ENCODE measurements around the gene RPL41. TPM values are rescaled to one million over a fixed set of nuclear protein-coding genes. Genes with fewer than 3 reads are reported as not detected.

RPL41 gene
- total and polyA plus RNA-seq, 11 donors, result 533 to 4,466 (median 1,999) TPM

DNA sequence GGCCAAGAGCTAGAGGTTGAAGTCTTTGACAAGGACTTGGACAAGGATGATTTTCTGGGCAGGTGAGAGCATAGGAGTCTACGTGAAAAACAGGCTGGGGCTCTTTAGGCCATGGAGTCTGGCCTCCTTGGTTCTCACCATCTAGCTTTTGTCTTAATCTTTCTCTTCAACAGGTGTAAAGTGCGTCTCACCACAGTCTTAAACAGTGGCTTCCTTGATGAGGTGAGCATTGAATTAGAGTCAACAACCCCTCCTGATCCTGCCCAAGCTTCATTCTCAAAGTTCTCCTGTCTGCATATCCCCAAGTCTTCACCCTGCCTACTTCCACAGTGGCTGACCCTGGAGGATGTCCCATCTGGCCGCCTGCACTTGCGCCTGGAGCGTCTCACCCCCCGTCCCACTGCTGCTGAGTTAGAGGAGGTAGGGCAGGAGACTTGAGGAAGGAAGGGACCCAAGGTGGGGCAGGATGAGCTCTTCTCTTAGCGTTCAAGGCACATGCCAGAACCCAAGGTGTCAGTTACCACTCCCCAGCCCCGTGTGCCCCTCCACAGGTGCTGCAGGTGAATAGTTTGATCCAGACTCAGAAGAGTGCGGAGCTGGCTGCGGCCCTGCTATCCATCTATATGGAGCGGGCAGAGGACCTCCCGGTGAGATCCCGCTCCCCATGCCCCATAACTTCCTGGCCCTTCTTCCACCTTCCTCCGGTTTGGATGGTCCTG, 21.6 kb downstream of the RPL41 start:
- WGBS, 4 donors, result 90 to 94% (median 94%) methylated on average over 14 of the region's 14 CpGs
- H3K4me3 ChIP-seq, result no peak overlapping the region
- TF ChIP-seq, protein P1, sequence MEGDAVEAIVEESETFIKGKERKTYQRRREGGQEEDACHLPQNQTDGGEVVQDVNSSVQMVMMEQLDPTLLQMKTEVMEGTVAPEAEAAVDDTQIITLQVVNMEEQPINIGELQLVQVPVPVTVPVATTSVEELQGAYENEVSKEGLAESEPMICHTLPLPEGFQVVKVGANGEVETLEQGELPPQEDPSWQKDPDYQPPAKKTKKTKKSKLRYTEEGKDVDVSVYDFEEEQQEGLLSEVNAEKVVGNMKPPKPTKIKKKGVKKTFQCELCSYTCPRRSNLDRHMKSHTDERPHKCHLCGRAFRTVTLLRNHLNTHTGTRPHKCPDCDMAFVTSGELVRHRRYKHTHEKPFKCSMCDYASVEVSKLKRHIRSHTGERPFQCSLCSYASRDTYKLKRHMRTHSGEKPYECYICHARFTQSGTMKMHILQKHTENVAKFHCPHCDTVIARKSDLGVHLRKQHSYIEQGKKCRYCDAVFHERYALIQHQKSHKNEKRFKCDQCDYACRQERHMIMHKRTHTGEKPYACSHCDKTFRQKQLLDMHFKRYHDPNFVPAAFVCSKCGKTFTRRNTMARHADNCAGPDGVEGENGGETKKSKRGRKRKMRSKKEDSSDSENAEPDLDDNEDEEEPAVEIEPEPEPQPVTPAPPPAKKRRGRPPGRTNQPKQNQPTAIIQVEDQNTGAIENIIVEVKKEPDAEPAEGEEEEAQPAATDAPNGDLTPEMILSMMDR (IDR thresholded peaks at IDR 0.05), result no peak
- TF ChIP-seq POLR2A (IDR thresholded peaks at IDR 0.05), result no peak
- no peaks in the 10 kb centered on the region for H3K27me3 ChIP-seq
- H3K27ac ChIP-seq, result no peak overlapping the region
- H3K9me3 ChIP-seq, result no peaks in the 10 kb centered on the region
- peaks cover 0 to 16% (median under 1%) of the 10 kb centered on the region in 12 donors for H3K4me1 ChIP-seq
- intact Hi-C loops (cut with DNase I), result no loop called here
- no peak for ATAC-seq
- H3K36me3 ChIP-seq, result peaks cover 0 to 100% (median 98%) of the 10 kb centered on the region in 9 donors
- DNase-seq, result no peak

DNA sequence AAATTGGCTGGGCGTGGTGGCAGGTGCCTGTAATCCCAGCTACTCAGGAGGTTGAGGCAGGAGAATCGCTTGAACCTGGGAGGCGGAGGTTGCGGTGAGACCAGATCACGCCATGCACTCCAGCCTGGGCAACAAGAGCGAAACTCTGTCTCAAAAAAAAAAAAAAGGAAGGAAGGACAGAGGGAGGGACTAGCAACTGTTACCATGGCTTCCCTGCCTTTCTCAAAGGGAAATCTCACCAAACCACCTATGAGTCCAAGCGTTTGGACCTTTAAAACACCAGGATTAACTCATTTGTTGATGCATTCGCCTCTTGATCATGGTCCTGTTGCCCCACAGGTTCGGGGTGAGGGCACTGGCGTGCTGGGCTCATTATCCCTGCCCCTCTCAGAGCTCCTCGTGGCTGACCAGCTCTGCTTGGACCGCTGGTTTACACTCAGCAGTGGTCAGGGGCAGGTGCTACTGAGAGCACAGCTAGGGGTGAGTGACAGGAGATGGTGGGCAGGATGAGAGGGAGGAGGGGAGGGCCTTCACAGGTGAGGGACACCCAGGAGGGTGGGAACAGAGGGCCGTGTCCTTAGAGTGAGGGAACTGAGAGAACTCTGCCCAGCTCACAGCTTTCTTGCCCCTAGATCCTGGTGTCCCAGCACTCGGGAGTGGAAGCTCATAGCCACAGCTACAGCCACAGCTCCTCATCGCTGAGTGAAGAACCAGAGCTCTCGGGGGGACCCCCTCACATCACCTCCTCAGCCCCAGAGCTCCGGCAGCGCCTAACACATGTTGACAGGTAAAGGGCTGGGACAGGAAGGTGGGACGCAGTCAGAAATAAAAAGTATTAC, 25.7 kb downstream of the RPL41 start:
- H3K27ac ChIP-seq, result peak overlapping the region in 9 of 12 donors; percentile 0 to 84 (median 82)
- H3K27me3 ChIP-seq, result no peaks in the 10 kb centered on the region
- H3K4me3 ChIP-seq, result no peak overlapping the region
- peaks cover 0 to 3% (median 0%) of the 10 kb centered on the region in 12 donors for H3K9me3 ChIP-seq
- 88 to 92% (median 91%) methylated on average over 19 of the region's 19 CpGs for WGBS, 4 donors
- TF ChIP-seq, protein P1 (IDR thresholded peaks at IDR 0.05), result no peak
- TF ChIP-seq POLR2A (IDR thresholded peaks at IDR 0.05), result no peak
- DNase-seq (no peak), ATAC-seq (no peak)
- H3K36me3 ChIP-seq, result peaks cover 0 to 82% (median 80%) of the 10 kb centered on the region in 9 donors
- H3K4me1 ChIP-seq, result peaks cover 3 to 43% (median 16%) of the 10 kb centered on the region in 12 donors
- intact Hi-C loops (cut with DNase I), result no loop called here

- Histone ChIP-seq H3K27ac (peak overlapping the region; percentile 68 to 88 (median 82)), H3K27me3 (no peaks in the 10 kb centered on the region), H3K4me1 (peaks cover 3 to 46% (median 18%) of the 10 kb centered on the region in 12 donors), H3K9me3 (peaks cover 0 to 3% (median 0%) of the 10 kb centered on the region in 12 donors), H3K36me3 (peaks cover 0 to 72% (median 69%) of the 10 kb centered on the region in 9 donors), H3K4me3 (no peak overlapping the region)
- WGBS, 4 donors, result 69 to 77% (median 72%) methylated on average over 4 of the region's 4 CpGs
- intact Hi-C loops (cut with DNase I), result no loop called here
- no peak for ATAC-seq
- TF ChIP-seq, protein P1 (IDR thresholded peaks at IDR 0.05), result no peak
- no peak for TF ChIP-seq POLR2A (IDR thresholded peaks at IDR 0.05)
- DNase-seq, result no peak
These were observed 26.8 kb downstream of the RPL41 start for GRCh38 chr12:56143217-56143616.

DNA sequence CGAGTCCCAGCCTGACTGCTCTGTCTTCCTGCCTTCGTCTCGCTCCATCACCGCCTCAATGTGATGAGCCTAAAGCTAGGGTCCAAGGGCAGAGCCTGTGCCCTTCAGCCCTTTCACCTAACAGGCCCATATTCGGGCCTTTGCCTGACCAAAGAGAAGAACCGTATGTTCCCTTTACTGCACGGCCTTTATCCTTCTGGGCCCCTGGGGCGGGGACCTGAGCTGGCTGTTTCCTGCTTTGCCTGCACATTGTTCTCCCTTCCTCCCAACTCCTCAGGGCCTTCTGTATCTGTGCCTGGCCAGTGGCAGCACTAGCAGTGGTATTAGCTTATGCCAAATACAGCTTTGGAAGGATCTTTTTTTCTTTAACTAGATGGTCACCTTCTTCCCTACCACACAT, 27.4 kb downstream of the RPL41 start:
- peak; percentile 68 to 90 (median 76) for ATAC-seq
- no peak overlapping the region for H3K4me3 ChIP-seq
- no peaks in the 10 kb centered on the region for H3K27me3 ChIP-seq
- TF ChIP-seq, protein P1 (IDR thresholded peaks at IDR 0.05), result no peak
- TF ChIP-seq POLR2A (IDR thresholded peaks at IDR 0.05), result no peak
- peak overlapping the region; percentile 68 to 88 (median 82) for H3K27ac ChIP-seq
- DNase-seq, result peak in 4 of 5 donors; percentile 61 to 71 (median 66)
- peaks cover 0 to 3% (median 0%) of the 10 kb centered on the region in 12 donors for H3K9me3 ChIP-seq
- 58 to 71% (median 68%) methylated on average over 8 of the region's 8 CpGs for WGBS, 4 donors
- H3K4me1 ChIP-seq, result peaks cover 3 to 46% (median 18%) of the 10 kb centered on the region in 12 donors
- peaks cover 0 to 65% (median 63%) of the 10 kb centered on the region in 9 donors for H3K36me3 ChIP-seq
- intact Hi-C loops (cut with DNase I), result no loop called here

Data from heart left ventricle (tissue), 16 donors.